ENCODE results near the gene ASB1. TPM values are rescaled to one million over a fixed set of nuclear protein-coding genes. Genes with fewer than 3 reads are reported as not detected.

The ASB1 gene
- total RNA-seq, 1 donor from 2014 or later = 16.7 TPM

DNA sequence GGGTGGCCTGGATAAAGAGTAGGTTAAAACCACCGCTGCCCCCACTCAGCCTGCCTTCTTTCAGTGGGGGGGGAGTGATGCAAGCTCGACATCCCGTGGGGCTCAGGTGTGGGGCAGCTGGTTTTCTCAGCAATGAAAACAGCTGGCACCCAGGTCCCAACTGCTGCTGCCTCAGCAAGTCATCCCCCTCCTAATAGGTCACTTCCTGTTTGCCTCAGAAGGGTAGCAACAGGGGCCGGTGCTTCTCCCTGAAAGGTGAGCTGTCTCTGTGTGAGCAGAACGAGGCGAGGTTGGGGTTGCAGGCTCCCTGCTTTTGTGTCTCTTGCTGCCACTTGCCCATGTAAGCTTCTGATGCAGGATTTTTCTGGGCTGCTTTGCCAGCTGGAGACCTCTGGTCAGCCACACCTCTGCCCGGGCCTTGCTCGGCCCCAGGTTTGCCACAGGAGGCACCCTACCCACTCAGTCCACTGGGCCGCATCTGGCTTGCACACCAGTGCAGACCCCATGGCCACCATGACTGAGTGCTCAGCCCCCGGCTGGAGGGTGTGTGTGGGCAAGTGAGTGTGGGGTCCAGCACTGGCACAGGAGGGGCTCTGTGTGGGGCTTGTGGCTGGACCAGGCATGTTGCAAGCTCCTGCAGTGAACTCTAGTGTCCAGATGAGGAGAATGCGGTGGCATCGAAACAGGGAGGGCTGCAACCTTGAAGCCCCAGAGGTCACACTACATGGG, 11.5 kb upstream of the ASB1 start:
- TF ChIP-seq, protein P1, sequence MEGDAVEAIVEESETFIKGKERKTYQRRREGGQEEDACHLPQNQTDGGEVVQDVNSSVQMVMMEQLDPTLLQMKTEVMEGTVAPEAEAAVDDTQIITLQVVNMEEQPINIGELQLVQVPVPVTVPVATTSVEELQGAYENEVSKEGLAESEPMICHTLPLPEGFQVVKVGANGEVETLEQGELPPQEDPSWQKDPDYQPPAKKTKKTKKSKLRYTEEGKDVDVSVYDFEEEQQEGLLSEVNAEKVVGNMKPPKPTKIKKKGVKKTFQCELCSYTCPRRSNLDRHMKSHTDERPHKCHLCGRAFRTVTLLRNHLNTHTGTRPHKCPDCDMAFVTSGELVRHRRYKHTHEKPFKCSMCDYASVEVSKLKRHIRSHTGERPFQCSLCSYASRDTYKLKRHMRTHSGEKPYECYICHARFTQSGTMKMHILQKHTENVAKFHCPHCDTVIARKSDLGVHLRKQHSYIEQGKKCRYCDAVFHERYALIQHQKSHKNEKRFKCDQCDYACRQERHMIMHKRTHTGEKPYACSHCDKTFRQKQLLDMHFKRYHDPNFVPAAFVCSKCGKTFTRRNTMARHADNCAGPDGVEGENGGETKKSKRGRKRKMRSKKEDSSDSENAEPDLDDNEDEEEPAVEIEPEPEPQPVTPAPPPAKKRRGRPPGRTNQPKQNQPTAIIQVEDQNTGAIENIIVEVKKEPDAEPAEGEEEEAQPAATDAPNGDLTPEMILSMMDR (IDR thresholded peaks at IDR 0.05) = no peak
- no peak for TF ChIP-seq POLR2AphosphoS5 (IDR thresholded peaks at IDR 0.05; ENCODE audit: insufficient read depth in 1 of 2, low read depth in 1 of 2)
- TF ChIP-seq POLR2A (IDR thresholded peaks at IDR 0.05) = no peak
- intact Hi-C loops (cut with DNase I) = no loop called here
- no peak for DNase-seq (ENCODE audit: extremely low spot score in 2 of 2)

DNA sequence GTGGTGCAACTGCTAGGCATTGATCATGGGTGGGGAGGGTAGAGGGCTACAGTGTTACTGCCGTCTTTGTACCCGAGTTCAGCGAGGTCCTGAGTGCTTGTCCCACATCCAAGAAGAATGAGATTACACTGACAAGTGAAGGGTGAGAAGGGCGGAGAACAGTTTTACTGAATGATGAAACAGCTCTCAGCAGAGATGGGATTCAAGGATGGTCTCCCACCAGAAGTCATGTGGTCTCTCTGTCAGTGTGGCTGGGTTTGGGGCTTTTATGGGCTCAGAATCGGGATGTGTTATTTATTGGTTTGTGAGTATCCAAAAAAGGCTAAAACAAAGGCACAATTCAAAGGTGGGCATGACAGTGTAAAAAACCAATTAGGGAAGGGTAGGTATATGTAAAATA, 10.8 kb upstream of the ASB1 start:
- H3K36me3 ChIP-seq = no peaks in the 10 kb centered on the region
- no peak overlapping the region for H3K27ac ChIP-seq
- H3K9me3 ChIP-seq = no peaks in the 10 kb centered on the region
- no peak for DNase-seq (ENCODE audit: extremely low spot score in 2 of 2)
- H3K27me3 ChIP-seq = no peaks in the 10 kb centered on the region
- no peak overlapping the region for H3K4me3 ChIP-seq
- H3K4me1 ChIP-seq = peaks cover 6% of the 10 kb centered on the region
- intact Hi-C loops (cut with DNase I) = no loop called here
- no peak for TF ChIP-seq POLR2A (IDR thresholded peaks at IDR 0.05)
- no peak for TF ChIP-seq POLR2AphosphoS5 (IDR thresholded peaks at IDR 0.05; ENCODE audit: insufficient read depth in 1 of 2, low read depth in 1 of 2)
- TF ChIP-seq, protein P1 (IDR thresholded peaks at IDR 0.05) = no peak

More for the DNA sequence above, 11.5 kb upstream of the ASB1 start:
- H3K27me3 ChIP-seq = no peaks in the 10 kb centered on the region
- H3K9me3 ChIP-seq = no peaks in the 10 kb centered on the region
- no peaks in the 10 kb centered on the region for H3K36me3 ChIP-seq
- H3K4me1 ChIP-seq = no peaks in the 10 kb centered on the region
- no peak overlapping the region for H3K4me3 ChIP-seq
- no peak overlapping the region for H3K27ac ChIP-seq

DNA sequence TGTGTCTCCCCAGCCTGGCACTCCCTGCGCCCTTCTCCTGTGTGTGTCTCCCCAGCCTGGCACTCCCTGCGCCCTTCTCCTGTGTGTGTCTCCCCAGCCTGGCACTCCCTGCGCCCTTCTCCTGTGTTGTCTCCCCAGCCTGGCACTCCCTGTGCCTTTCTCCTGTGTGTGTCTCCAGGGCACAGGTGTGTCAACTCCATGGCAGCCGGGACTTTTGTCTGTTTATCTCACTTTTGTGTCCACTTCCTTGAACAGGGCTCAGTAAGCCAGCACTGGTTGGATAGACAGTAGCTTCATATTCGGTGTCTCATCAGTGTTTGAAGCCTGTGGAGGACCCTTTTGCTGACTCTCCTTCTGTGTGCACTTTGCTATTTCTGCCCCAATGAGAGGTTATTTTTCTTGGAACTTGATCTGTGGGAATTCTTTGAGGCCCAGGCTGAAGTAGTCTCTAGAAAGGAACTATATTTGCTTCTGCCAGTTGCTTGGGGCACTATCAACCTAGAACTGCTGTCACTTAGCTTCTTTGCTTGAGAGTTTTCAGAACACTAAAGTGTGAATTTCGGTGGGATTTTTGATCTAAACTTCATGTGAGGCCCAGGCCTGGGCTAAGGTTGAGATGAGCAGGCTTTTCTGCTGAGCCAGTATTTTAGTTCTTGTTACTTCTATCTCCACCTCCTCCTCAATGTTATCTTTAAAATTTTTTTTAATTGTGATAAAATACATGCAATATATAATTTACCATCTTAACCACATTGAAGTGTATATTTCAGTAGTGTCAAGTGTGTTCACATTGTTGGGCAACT, 8.3 kb upstream of the ASB1 start:
- Histone ChIP-seq H3K9me3 (no peaks in the 10 kb centered on the region), H3K4me3 (no peak overlapping the region), H3K27me3 (no peaks in the 10 kb centered on the region), H3K27ac (no peak overlapping the region), H3K36me3 (no peaks in the 10 kb centered on the region), H3K4me1 (peaks cover 13% of the 10 kb centered on the region)
- intact Hi-C loops (cut with DNase I) = no loop called here
- DNase-seq (ENCODE audit: extremely low spot score in 2 of 2) = no peak
- TF ChIP-seq POLR2AphosphoS5 (IDR thresholded peaks at IDR 0.05; ENCODE audit: insufficient read depth in 1 of 2, low read depth in 1 of 2) = no peak
- TF ChIP-seq POLR2A (IDR thresholded peaks at IDR 0.05) = no peak
- TF ChIP-seq, protein P1 (IDR thresholded peaks at IDR 0.05) = no peak

DNA sequence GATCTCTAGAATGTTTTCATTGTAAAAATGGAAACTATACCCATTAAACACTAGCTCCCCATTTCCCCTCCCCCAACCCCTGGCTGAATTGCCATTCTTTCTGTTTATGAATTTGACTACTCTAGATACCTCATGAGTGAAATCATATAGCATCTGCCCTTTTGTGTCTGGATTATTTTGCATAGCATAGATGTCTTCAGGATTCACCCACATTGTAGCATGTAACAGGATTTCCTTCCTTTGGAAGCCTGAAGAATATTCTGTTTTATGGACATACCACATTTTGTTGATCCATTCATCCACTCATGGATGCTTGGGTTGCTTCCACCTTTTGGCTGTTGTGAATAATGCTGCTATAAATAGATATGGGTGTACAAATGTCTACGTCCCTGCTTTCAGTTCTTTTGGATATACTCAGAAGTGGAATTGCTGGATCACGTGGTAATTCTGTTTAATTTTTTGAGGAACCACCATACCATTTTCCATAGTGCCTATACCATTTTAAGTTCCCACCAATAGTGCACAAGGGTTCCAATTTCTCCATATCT, 7.7 kb upstream of the ASB1 start:
- peaks cover 13% of the 10 kb centered on the region for H3K4me1 ChIP-seq
- DNase-seq (ENCODE audit: extremely low spot score in 2 of 2) = no peak
- no peaks in the 10 kb centered on the region for H3K9me3 ChIP-seq
- H3K27me3 ChIP-seq = no peaks in the 10 kb centered on the region
- intact Hi-C loops (cut with DNase I) = no loop called here
- H3K27ac ChIP-seq = no peak overlapping the region
- TF ChIP-seq POLR2A (IDR thresholded peaks at IDR 0.05) = no peak
- TF ChIP-seq POLR2AphosphoS5 (IDR thresholded peaks at IDR 0.05; ENCODE audit: insufficient read depth in 1 of 2, low read depth in 1 of 2) = no peak
- TF ChIP-seq, protein P1 (IDR thresholded peaks at IDR 0.05) = no peak
- H3K36me3 ChIP-seq = no peaks in the 10 kb centered on the region
- H3K4me3 ChIP-seq = no peak overlapping the region

All from vagina (tissue), 2 donors.